Body of pancreas (tissue), 4 donors: ENCODE data around the gene ADAMTSL2.

Source experiments
- POLR2A ChIP-seq, 3 donors: fragments of 450-650 bp; IDR thresholded peaks; one replicate each; pipeline ENCODE4 v1.6.1; 2016; ENCODE audit warnings: antibody characterized with exemption in 3 of 3, mild to moderate bottlenecking in 2 of 3
- TF ChIP-seq, protein P1 (sequence below), 7 experiments: fragments of 450-650 bp in 4 of 7; fragments of 200-600 bp in 3 of 7; sonication (generic) in 3 of 7; IDR thresholded peaks; one replicate each; pipeline ENCODE4 v1.5.1; 2016 to 2019; ENCODE audit warnings: antibody characterized with exemption in 7 of 7

GRCh38 chr9:133591985-133592384 is 57.5 kb downstream of the ADAMTSL2 start:
- TF ChIP-seq, protein P1, sequence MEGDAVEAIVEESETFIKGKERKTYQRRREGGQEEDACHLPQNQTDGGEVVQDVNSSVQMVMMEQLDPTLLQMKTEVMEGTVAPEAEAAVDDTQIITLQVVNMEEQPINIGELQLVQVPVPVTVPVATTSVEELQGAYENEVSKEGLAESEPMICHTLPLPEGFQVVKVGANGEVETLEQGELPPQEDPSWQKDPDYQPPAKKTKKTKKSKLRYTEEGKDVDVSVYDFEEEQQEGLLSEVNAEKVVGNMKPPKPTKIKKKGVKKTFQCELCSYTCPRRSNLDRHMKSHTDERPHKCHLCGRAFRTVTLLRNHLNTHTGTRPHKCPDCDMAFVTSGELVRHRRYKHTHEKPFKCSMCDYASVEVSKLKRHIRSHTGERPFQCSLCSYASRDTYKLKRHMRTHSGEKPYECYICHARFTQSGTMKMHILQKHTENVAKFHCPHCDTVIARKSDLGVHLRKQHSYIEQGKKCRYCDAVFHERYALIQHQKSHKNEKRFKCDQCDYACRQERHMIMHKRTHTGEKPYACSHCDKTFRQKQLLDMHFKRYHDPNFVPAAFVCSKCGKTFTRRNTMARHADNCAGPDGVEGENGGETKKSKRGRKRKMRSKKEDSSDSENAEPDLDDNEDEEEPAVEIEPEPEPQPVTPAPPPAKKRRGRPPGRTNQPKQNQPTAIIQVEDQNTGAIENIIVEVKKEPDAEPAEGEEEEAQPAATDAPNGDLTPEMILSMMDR (IDR thresholded peaks at IDR 0.05): no peak
- TF ChIP-seq POLR2A (IDR thresholded peaks at IDR 0.05): no peak
